Brain microvascular endothelial cell (primary cell): ENCODE data around the gene RPRD1B.

Experiments used
- DNase-seq: peaks from one replicate; pipeline ENCODE4 v3.0.0-alpha.2; 2020
- H3K27ac ChIP-seq: fragments of 250-450 bp; sonication (Bioruptor Pico); 2 replicates; pipeline ENCODE4 v1.5.1; 2020; ENCODE audit warnings: mild to moderate bottlenecking, moderate library complexity
- H3K27me3 ChIP-seq: fragments of 250-450 bp; sonication (Bioruptor Pico); replicated peaks from 2 replicates; pipeline ENCODE4 v1.5.1; 2020; ENCODE audit warnings: mild to moderate bottlenecking
- H3K36me3 ChIP-seq: fragments of 250-450 bp; sonication (Bioruptor Pico); replicated peaks from 2 replicates; pipeline ENCODE4 v1.5.1; 2020; ENCODE audit warnings: mild to moderate bottlenecking
- H3K4me3 ChIP-seq: 2 replicates; pipeline ENCODE4 v1.5.1; 2011; ENCODE audit warnings: low read depth, mild to moderate bottlenecking, control low read depth, low read length, moderate library complexity
- in situ Hi-C: cut with HindIII; loops from 2 replicates; pipeline ENCODE4 v1.10.0; 2017; ENCODE audit warnings: low sequenced_read_pairs, low pct_ligation_motif_present
- TF ChIP-seq, protein P1 (sequence below): IDR thresholded peaks from 2 replicates; pipeline ENCODE4 v1.5.1; 2011; ENCODE audit warnings: low read depth, mild to moderate bottlenecking, moderate library complexity, low read length, control low read depth, inconsistent platforms; ENCODE audit errors: missing control alignments

The RPRD1B gene

DNA sequence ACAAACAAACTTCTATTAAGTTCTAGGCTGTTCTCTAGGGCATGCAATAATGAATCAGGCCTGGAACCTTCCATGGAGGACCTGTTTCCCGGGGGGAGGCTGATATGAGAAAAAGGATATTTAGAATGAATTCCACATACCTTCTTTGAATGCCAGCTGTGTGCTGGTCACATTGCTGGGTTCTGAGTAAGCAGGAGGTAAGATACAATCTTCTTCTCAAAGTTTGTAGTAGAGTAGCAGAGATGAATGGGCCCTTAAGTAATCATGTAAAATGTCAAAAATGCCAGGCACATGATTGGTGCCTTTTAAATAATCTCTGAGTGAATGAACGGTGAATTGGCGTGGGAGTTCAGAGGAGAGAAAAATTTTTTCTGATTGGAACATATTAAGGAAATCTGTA is 84.1 kb downstream of the RPRD1B start:
- Histone ChIP-seq H3K27me3 (no peaks in the 10 kb centered on the region), H3K36me3 (no peaks in the 10 kb centered on the region), H3K27ac (peak overlapping the region; percentile 51), H3K4me3 (no peak overlapping the region)
- DNase-seq = peak; percentile 79
- TF ChIP-seq, protein P1, sequence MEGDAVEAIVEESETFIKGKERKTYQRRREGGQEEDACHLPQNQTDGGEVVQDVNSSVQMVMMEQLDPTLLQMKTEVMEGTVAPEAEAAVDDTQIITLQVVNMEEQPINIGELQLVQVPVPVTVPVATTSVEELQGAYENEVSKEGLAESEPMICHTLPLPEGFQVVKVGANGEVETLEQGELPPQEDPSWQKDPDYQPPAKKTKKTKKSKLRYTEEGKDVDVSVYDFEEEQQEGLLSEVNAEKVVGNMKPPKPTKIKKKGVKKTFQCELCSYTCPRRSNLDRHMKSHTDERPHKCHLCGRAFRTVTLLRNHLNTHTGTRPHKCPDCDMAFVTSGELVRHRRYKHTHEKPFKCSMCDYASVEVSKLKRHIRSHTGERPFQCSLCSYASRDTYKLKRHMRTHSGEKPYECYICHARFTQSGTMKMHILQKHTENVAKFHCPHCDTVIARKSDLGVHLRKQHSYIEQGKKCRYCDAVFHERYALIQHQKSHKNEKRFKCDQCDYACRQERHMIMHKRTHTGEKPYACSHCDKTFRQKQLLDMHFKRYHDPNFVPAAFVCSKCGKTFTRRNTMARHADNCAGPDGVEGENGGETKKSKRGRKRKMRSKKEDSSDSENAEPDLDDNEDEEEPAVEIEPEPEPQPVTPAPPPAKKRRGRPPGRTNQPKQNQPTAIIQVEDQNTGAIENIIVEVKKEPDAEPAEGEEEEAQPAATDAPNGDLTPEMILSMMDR = no peak
- in situ Hi-C loops = no loop called here

DNA sequence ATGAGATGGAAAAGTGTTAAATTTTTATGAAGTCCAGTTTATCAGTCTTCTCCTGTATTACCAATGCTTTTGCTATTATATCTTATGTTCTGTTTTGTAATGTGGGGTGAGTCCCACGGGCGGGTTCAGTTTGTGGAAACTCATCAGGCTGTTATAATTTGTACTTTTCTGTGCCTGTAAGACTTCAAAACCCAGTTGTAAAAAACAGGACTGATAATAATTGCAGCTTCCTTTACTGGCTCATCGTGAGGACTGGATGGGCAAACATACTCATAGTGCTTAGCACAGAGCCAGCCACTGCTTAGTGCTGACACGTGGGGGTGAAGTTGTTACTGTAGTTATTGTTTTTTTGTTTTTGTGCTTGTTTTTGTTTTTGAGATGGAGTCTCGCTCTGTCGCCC is 85.9 kb downstream of the RPRD1B start:
- in situ Hi-C loops = no loop called here
- Histone ChIP-seq H3K27me3 (no peaks in the 10 kb centered on the region), H3K36me3 (no peaks in the 10 kb centered on the region), H3K27ac (no peak overlapping the region), H3K4me3 (no peak overlapping the region)
- DNase-seq = no peak
- TF ChIP-seq, protein P1 = no peak

DNA sequence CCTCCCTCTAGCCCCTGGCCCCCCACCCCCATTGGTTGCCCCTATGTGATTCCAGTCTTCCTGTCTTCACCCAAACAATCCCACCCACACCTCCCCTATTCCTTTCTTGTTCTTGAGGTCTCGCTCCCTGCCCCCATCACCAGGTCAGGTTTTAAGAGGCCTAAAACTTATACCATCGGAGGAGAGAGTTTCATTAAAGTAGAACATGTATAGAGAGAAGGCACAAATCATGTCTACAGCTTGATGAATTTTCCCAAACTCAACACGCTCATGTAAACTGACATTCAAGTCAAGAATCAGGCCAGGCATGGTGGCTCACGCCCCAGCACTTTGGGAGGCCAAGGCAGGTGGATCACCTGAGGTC is 87.1 kb downstream of the RPRD1B start:
- no peak for DNase-seq
- in situ Hi-C loops = no loop called here
- Histone ChIP-seq H3K36me3 (no peaks in the 10 kb centered on the region), H3K4me3 (no peak overlapping the region), H3K27ac (no peak overlapping the region), H3K27me3 (no peaks in the 10 kb centered on the region)
- TF ChIP-seq, protein P1 = no peak

DNA sequence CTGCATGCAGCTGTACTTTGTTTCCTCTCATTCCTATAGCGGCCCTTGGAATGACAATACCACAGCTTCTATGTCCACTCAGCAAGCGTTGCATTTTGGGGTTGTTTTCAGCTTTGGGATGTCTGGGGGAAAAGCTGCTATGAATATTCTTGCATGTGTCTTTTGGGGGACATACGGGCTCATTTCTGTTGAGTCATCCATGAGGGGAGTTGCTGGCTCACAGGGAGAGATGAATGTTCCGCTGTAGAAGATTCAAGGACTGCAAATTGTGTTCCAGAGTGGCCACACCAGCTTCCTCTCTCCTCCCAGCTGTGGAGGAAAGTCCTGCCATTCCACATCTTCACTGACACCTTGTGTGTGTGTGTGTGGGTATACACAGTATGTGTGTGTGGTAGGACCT is 88.2 kb downstream of the RPRD1B start:
- H3K27me3 ChIP-seq = no peaks in the 10 kb centered on the region
- no peak for DNase-seq
- in situ Hi-C loops = no loop called here
- no peaks in the 10 kb centered on the region for H3K36me3 ChIP-seq
- H3K27ac ChIP-seq = no peak overlapping the region
- no peak overlapping the region for H3K4me3 ChIP-seq
- TF ChIP-seq, protein P1 = no peak

DNA sequence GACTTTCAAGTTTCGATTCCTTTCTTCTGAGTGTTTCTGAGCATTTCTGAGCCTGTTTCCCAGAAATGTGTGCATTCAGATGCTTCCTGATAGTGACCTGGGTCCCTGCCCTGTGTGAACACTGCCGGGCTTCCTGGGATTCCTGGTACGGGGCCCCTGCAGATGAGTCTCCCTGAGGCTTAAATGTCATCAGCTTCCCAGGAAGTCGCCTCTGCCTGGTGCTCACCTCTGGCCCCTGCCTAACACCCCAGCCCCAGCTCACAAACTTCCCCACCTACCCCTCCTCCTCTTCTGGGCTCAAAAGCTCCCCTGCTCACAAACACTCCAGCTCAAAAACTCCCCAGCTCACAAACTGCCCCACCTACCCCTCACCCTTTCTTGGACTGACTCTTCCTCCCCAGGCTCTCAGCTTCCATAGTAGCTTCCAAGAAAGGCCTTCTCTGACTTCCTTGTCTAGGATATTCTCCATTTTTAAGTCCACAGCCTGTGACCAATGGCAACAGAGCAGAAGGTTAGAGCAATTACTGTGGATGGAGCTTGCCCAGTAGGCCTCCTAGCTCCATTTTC is 89.6 kb downstream of the RPRD1B start:
- in situ Hi-C loops = no loop called here
- Histone ChIP-seq H3K27ac (peak overlapping the region; percentile 68), H3K4me3 (no peak overlapping the region), H3K36me3 (no peaks in the 10 kb centered on the region), H3K27me3 (no peaks in the 10 kb centered on the region)
- no peak for DNase-seq
- TF ChIP-seq, protein P1 = no peak
